Endodermal cell (in vitro differentiated cells): ENCODE measurements around the gene ROBO1. TPM values are rescaled to one million over a fixed set of nuclear protein-coding genes. Genes with fewer than 3 reads are reported as not detected.

Experiments
- DNase-seq: peaks from one replicate; pipeline ENCODE4 v3.0.0-alpha.2; 2017
- H3K27ac ChIP-seq: 2 replicates; pipeline ENCODE4 v1.5.1; 2013; ENCODE audit warnings: mild to moderate bottlenecking, low read depth, low read length, moderate library complexity
- H3K27me3 ChIP-seq: 2 replicates; pipeline ENCODE4 v1.6.1; 2013; ENCODE audit warnings: mild to moderate bottlenecking, low read length, moderate library complexity; ENCODE audit not compliant: insufficient read depth, control insufficient read depth, poor library complexity, severe bottlenecking
- H3K36me3 ChIP-seq: 2 replicates; pipeline ENCODE4 v1.7.0; 2013; ENCODE audit warnings: mild to moderate bottlenecking, low read length, moderate library complexity; ENCODE audit not compliant: control insufficient read depth, insufficient read depth
- H3K4me1 ChIP-seq: one replicate; pipeline ENCODE4 v1.7.0; 2013; ENCODE audit warnings: low read length; ENCODE audit not compliant: control insufficient read depth, insufficient read depth
- H3K4me3 ChIP-seq: 2 replicates; pipeline ENCODE4 v1.5.1; 2013; ENCODE audit warnings: mild to moderate bottlenecking, low read length, moderate library complexity
- H3K9ac ChIP-seq: 2 replicates; pipeline ENCODE4 v1.6.1; 2013; ENCODE audit warnings: mild to moderate bottlenecking, low read length, moderate library complexity; ENCODE audit not compliant: poor library complexity, severe bottlenecking; ENCODE audit errors: extremely low read depth
- H3K9me3 ChIP-seq: 2 replicates; pipeline ENCODE4 v1.6.1; 2013; ENCODE audit warnings: mild to moderate bottlenecking, low read length, moderate library complexity; ENCODE audit not compliant: control insufficient read depth
- H3K27ac Mint-ChIP-seq: 2 replicates; pipeline ENCODE4 v1.8.0; 2020; ENCODE audit warnings: mixed read lengths
- H3K27me3 Mint-ChIP-seq: 2 replicates; pipeline ENCODE4 v1.8.0; 2021; ENCODE audit warnings: mild to moderate bottlenecking, mixed read lengths; ENCODE audit not compliant: insufficient read depth
- H3K36me3 Mint-ChIP-seq: 2 replicates; pipeline ENCODE4 v1.8.0; 2020; ENCODE audit warnings: low read depth, mixed read lengths
- H3K4me1 Mint-ChIP-seq: 2 replicates; pipeline ENCODE4 v1.8.0; 2020; ENCODE audit warnings: mixed read lengths
- H3K4me3 Mint-ChIP-seq: 2 replicates; pipeline ENCODE4 v1.8.0; 2020; ENCODE audit warnings: mild to moderate bottlenecking, moderate library complexity, mixed read lengths
- H3K9me3 Mint-ChIP-seq: 2 replicates; pipeline ENCODE4 v1.8.0; 2020; ENCODE audit warnings: mild to moderate bottlenecking, mixed read lengths
- CTCF ChIP-seq: fragments of 200-600 bp; sonication (generic); conservative IDR thresholded peaks from 2 replicates; pipeline ENCODE4 v1.5.0; 2021; ENCODE audit warnings: antibody characterized with exemption, mild to moderate bottlenecking
- WGBS, 2 experiments: methylation state at CpG; one replicate each; pipeline versions ENCODE4 v1.1.5 to v1.1.7; 2013; ENCODE audit warnings: missing lambda C conversion rate in 2 of 2, mixed read lengths in 1 of 2; ENCODE audit not compliant: insufficient coverage in 1 of 2, insufficient read length in 1 of 2; 5-methylcytosine and 5-hydroxymethylcytosine counted together
- total RNA-seq, 2 donors: library from RNA; stranded (reverse); fragmentation: NEBNext Ultra II Directional in 1 of 2; extraction: Animal tissue kit (Norgen Biotek cat#: 25700) in 1 of 2; gene quantifications; 2 replicates in 1 of 2; 3 replicates in 1 of 2; pipeline ENCODE4 v1.2.1, GENCODE V29; 2021

Gene ROBO1
- total RNA-seq, 2 donors from 2014 or later, result 74.8 to 75.9 TPM

GRCh38 chr3:78781351-78781750 lies 986.4 kb downstream of the ROBO1 start:
- DNase-seq, result no peak
- H3K36me3 Mint-ChIP-seq, result no peaks in the 10 kb centered on the region
- H3K27me3 ChIP-seq, result no peaks in the 10 kb centered on the region
- H3K9me3 Mint-ChIP-seq, result peaks cover 9% of the 10 kb centered on the region
- H3K27me3 Mint-ChIP-seq, result no peaks in the 10 kb centered on the region
- peaks cover 5% of the 10 kb centered on the region for H3K4me1 Mint-ChIP-seq
- H3K36me3 ChIP-seq, result no peaks in the 10 kb centered on the region
- no peak overlapping the region for H3K27ac Mint-ChIP-seq
- TF ChIP-seq CTCF, result no peak
- H3K9ac ChIP-seq, result no peak overlapping the region
- H3K4me1 ChIP-seq, result no peaks in the 10 kb centered on the region
- H3K9me3 ChIP-seq, result no peaks in the 10 kb centered on the region
- no peak overlapping the region for H3K4me3 ChIP-seq
- no peak overlapping the region for H3K4me3 Mint-ChIP-seq
- H3K27ac ChIP-seq, result no peak overlapping the region

GRCh38 chr3:78765671-78766485 lies 1001.9 kb downstream of the ROBO1 start:
- peaks cover 6% of the 10 kb centered on the region for H3K9me3 Mint-ChIP-seq
- Histone ChIP-seq H3K36me3 (no peaks in the 10 kb centered on the region), H3K9me3 (no peaks in the 10 kb centered on the region), H3K27me3 (no peaks in the 10 kb centered on the region), H3K9ac (no peak overlapping the region), H3K4me1 (no peaks in the 10 kb centered on the region), H3K27ac (peak overlapping the region; percentile 47), H3K4me3 (no peak overlapping the region)
- H3K27me3 Mint-ChIP-seq, result no peaks in the 10 kb centered on the region
- no peak for TF ChIP-seq CTCF
- H3K27ac Mint-ChIP-seq, result no peak overlapping the region
- peaks cover 8% of the 10 kb centered on the region for H3K4me1 Mint-ChIP-seq
- no peak overlapping the region for H3K4me3 Mint-ChIP-seq
- WGBS, 2 experiments, result 89 to 94% methylated on average over 3 to 5 of the region's 5 CpGs
- no peaks in the 10 kb centered on the region for H3K36me3 Mint-ChIP-seq
- DNase-seq, result no peak

GRCh38 chr3:78764634-78765033 lies 1003.2 kb downstream of the ROBO1 start:
- no peak overlapping the region for H3K4me3 Mint-ChIP-seq
- no peak overlapping the region for H3K27ac Mint-ChIP-seq
- Histone ChIP-seq H3K4me1 (no peaks in the 10 kb centered on the region), H3K4me3 (no peak overlapping the region), H3K27me3 (no peaks in the 10 kb centered on the region), H3K27ac (no peak overlapping the region), H3K9me3 (no peaks in the 10 kb centered on the region), H3K9ac (no peak overlapping the region), H3K36me3 (no peaks in the 10 kb centered on the region)
- no peaks in the 10 kb centered on the region for H3K36me3 Mint-ChIP-seq
- H3K27me3 Mint-ChIP-seq, result no peaks in the 10 kb centered on the region
- H3K4me1 Mint-ChIP-seq, result peaks cover 1% of the 10 kb centered on the region
- no peak for DNase-seq
- peaks cover 6% of the 10 kb centered on the region for H3K9me3 Mint-ChIP-seq
- WGBS, 2 experiments, result 100% methylated on average over 2 of the region's 3 CpGs; no CpG with 5 or more reads in 1 of the 2 experiments
- TF ChIP-seq CTCF, result no peak
